PC-9 (cell line): ENCODE measurements around the gene KIF21A. TPM values are rescaled to one million over a fixed set of nuclear protein-coding genes. Genes with fewer than 3 reads are reported as not detected.

Experiments used
- BruUV-seq: library from RNA; stranded (reverse); fragments of 400-500 nt; replicated peaks from 2 replicates; lab custom pipeline; 2021; lab: Mats Ljungman, UMichigan
- CTCF ChIA-PET: fragments of 300-600 bp; sonication (Branson Sonifier 250); formaldehyde crosslinking; loops from one replicate; lab custom pipeline; 2022; ENCODE audit warnings: antibody characterized with exemption; lab: Charles Lee
- POLR2A ChIA-PET: fragments of 300-600 bp; sonication (Branson Sonifier 250); formaldehyde crosslinking; loops from one replicate; lab custom pipeline; 2022; ENCODE audit warnings: antibody characterized with exemption; ENCODE audit not compliant: unreplicated experiment; lab: Charles Lee
- DNase-seq, 2 experiments: peaks; one replicate each; pipeline versions ENCODE4 v3.0.0 to v3.0.0-alpha.2; 2015 to 2022; ENCODE audit warnings: mixed read lengths in 1 of 2
- H2AFZ ChIP-seq: fragments of 200-600 bp; sonication (generic); 2 replicates; pipeline ENCODE4 v1.8.1; 2017; ENCODE audit warnings: antibody characterized with exemption
- H3F3A ChIP-seq: fragments of 200-600 bp; sonication (generic); 2 replicates; pipeline ENCODE4 v1.8.1; 2017; ENCODE audit warnings: antibody characterized with exemption, mild to moderate bottlenecking, low read depth; ENCODE audit not compliant: insufficient read depth
- H3K27ac ChIP-seq: fragments of 200-600 bp; sonication (generic); 2 replicates; pipeline ENCODE4 v1.6.1; 2016; ENCODE audit warnings: mixed run types
- H3K27me3 ChIP-seq: fragments of 200-600 bp; sonication (generic); 2 replicates; pipeline ENCODE4 v1.6.1; 2016; ENCODE audit warnings: low read depth, mixed run types; ENCODE audit not compliant: insufficient read depth
- H3K36me3 ChIP-seq: fragments of 200-600 bp; sonication (generic); 2 replicates; pipeline ENCODE4 v1.6.1; 2016; ENCODE audit warnings: low read depth, mixed run types
- H3K4me1 ChIP-seq: fragments of 200-600 bp; sonication (generic); replicated peaks from 2 replicates; pipeline ENCODE4 v1.6.1; 2016; ENCODE audit warnings: mixed run types; ENCODE audit not compliant: insufficient read depth
- H3K4me2 ChIP-seq: fragments of 200-600 bp; sonication (generic); 2 replicates; pipeline ENCODE4 v1.6.1; 2017; ENCODE audit warnings: mixed run types
- H3K4me3 ChIP-seq: fragments of 200-600 bp; sonication (generic); 2 replicates; pipeline ENCODE4 v1.6.1; 2016; ENCODE audit warnings: mixed run types
- H3K79me2 ChIP-seq: fragments of 200-600 bp; sonication (generic); 2 replicates; pipeline ENCODE4 v1.6.1; 2017; ENCODE audit warnings: low read depth, mixed run types
- H3K9me2 ChIP-seq: fragments of 200-600 bp; sonication (generic); 2 replicates; pipeline ENCODE4 v1.8.1; 2017; ENCODE audit warnings: mild to moderate bottlenecking; ENCODE audit not compliant: insufficient read depth
- H3K9me3 ChIP-seq: fragments of 200-600 bp; sonication (generic); 2 replicates; pipeline ENCODE4 v1.8.1; 2016; ENCODE audit warnings: low read depth; ENCODE audit not compliant: insufficient read depth
- H4K20me1 ChIP-seq: fragments of 200-600 bp; sonication (generic); 2 replicates; pipeline ENCODE4 v1.8.1; 2017; ENCODE audit not compliant: insufficient read depth
- EZH2 ChIP-seq: fragments of 200-600 bp; sonication (generic); IDR thresholded peaks from 2 replicates; pipeline ENCODE4 v1.8.0; 2017; ENCODE audit warnings: antibody characterized with exemption, low read depth
- intact Hi-C: fragments of 100-400 bp; cut with micrococcal nuclease; formaldehyde crosslinking; loops from one replicate; pipeline ENCODE4 v1.10.0; 2022; ENCODE audit not compliant: unreplicated experiment
- total RNA-seq: library from RNA; stranded (reverse); gene quantifications from 2 replicates; pipeline ENCODE4 v1.2.3, GENCODE V29; 2021
- TF ChIP-seq, protein P1 (sequence below): fragments of 200-600 bp; sonication (generic); conservative IDR thresholded peaks from 2 replicates; pipeline ENCODE4 v1.6.1; 2017; ENCODE audit warnings: mixed run types, antibody characterized with exemption, mild to moderate bottlenecking, moderate library complexity

The KIF21A gene
- total RNA-seq, 1 experiment from 2014 or later = 13.6 TPM

DNA sequence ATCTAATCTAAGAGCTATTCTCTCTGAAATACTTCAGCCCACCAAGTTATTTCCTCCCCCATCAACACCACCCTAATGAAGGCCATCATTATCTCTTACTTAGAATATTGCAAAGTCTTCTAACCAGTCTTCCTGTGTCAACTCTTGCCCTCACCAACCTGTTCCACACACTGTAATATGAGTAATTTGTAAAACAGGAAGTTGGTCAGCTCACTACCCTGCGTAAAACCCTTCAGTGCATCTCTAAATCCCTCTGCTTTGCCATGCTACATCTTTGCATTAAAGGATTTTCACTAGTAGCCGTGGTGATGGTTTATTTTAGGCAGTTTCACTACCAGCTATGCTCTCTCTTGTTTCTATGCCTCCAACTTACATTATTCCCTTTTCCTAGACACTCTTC is 70.0 kb downstream of the KIF21A start:
- no peak for DNase-seq
- POLR2A ChIA-PET = no interaction called here
- no peaks in the 10 kb centered on the region for H3K79me2 ChIP-seq
- no peaks in the 10 kb centered on the region for H4K20me1 ChIP-seq
- H3K4me1 ChIP-seq = peaks cover 11% of the 10 kb centered on the region
- CTCF ChIA-PET = no interaction called here
- intact Hi-C loops = no loop called here
- no peak overlapping the region for H3K27ac ChIP-seq
- H3K4me2 ChIP-seq = no peak overlapping the region
- no peaks in the 10 kb centered on the region for H3F3A ChIP-seq
- no peaks in the 10 kb centered on the region for H3K9me2 ChIP-seq
- H3K9me3 ChIP-seq = 0 out of 2 replicates have a peak, but pooled peaks cover 3% of the 10 kb centered on the region
- H3K27me3 ChIP-seq = no peaks in the 10 kb centered on the region
- no peak overlapping the region for H2AFZ ChIP-seq
- BruUV-seq = no TSS peak
- H3K36me3 ChIP-seq = no peaks in the 10 kb centered on the region
- no peak overlapping the region for H3K4me3 ChIP-seq
- no peak for TF ChIP-seq EZH2
- TF ChIP-seq, protein P1, sequence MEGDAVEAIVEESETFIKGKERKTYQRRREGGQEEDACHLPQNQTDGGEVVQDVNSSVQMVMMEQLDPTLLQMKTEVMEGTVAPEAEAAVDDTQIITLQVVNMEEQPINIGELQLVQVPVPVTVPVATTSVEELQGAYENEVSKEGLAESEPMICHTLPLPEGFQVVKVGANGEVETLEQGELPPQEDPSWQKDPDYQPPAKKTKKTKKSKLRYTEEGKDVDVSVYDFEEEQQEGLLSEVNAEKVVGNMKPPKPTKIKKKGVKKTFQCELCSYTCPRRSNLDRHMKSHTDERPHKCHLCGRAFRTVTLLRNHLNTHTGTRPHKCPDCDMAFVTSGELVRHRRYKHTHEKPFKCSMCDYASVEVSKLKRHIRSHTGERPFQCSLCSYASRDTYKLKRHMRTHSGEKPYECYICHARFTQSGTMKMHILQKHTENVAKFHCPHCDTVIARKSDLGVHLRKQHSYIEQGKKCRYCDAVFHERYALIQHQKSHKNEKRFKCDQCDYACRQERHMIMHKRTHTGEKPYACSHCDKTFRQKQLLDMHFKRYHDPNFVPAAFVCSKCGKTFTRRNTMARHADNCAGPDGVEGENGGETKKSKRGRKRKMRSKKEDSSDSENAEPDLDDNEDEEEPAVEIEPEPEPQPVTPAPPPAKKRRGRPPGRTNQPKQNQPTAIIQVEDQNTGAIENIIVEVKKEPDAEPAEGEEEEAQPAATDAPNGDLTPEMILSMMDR = no peak

DNA sequence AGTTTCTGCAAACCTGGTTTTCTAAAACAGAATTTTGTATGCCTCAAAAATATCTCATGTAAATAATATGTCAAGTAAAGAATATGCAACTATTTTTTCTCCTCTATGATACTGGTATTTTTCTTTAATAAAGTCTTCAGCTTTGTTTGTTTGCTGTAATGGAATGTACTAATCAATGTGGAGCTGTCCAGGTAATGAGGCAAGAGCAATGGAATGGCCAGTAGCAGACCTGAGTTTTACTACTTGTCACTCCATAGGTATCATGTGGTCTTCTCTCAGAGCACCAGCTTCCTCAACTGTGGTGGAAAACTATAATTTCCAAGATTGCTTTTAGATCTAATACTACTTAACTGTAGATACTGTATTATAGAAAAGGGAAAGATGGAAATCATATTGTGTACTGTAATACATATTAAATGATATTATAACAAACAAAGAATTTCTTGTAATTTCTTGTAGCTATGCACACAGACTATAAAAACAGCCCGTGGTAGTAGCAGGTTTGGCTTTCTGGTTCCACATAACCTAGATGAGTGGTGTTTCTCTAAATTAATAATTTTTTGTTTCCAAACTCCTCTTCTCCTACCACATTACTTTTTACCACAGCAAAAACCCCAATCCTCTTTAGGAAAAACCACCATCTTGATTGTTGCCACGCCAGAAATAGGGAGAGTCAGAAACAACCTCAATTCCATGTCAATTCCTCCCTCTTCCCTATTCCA is 70.6 kb downstream of the KIF21A start:
- Histone ChIP-seq H3K36me3 (no peaks in the 10 kb centered on the region), H3K27ac (no peak overlapping the region), H3K4me1 (peaks cover 11% of the 10 kb centered on the region), H3F3A (no peaks in the 10 kb centered on the region), H3K4me2 (no peak overlapping the region), H3K9me2 (no peaks in the 10 kb centered on the region), H3K4me3 (no peak overlapping the region), H2AFZ (no peak overlapping the region), H3K27me3 (no peaks in the 10 kb centered on the region), H4K20me1 (no peaks in the 10 kb centered on the region), H3K79me2 (no peaks in the 10 kb centered on the region), H3K9me3 (0 out of 2 replicates have a peak, but pooled peaks cover 3% of the 10 kb centered on the region)
- DNase-seq = no peak
- TF ChIP-seq EZH2 = no peak
- TF ChIP-seq, protein P1 = no peak
- POLR2A ChIA-PET = no interaction called here
- BruUV-seq = no TSS peak
- intact Hi-C loops = no loop called here
- CTCF ChIA-PET = no interaction called here

DNA sequence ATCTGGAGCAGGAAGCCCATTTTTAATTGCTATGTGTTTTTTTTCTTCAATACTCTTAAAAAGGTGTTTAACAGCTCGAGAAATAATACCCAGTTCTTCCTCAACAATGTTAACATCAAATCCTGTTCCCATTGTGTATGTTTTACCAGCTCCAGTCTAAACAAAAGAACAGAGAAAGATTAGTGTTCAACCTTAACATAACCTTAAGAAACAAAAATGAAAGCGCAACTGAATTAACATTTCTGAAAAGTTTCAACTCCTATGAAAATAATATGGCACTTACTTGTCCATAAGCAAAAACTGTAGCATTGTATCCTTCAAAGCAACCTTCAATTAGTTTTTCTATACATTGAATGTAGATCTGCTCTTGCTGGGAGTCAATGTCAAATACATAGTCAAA is 73.2 kb downstream of the KIF21A start:
- no peaks in the 10 kb centered on the region for H3K27me3 ChIP-seq
- BruUV-seq = no TSS peak
- no peak for DNase-seq
- no peak overlapping the region for H3K4me2 ChIP-seq
- intact Hi-C loops = no loop called here
- POLR2A ChIA-PET = no interaction called here
- no peaks in the 10 kb centered on the region for H3K9me2 ChIP-seq
- TF ChIP-seq EZH2 = no peak
- TF ChIP-seq, protein P1 = no peak
- no peaks in the 10 kb centered on the region for H3F3A ChIP-seq
- CTCF ChIA-PET = no interaction called here
- H3K27ac ChIP-seq = no peak overlapping the region
- H2AFZ ChIP-seq = no peak overlapping the region
- peaks cover 11% of the 10 kb centered on the region for H3K4me1 ChIP-seq
- 0 out of 2 replicates have a peak, but pooled peaks cover 3% of the 10 kb centered on the region for H3K9me3 ChIP-seq
- H4K20me1 ChIP-seq = no peaks in the 10 kb centered on the region
- H3K4me3 ChIP-seq = no peak overlapping the region
- no peaks in the 10 kb centered on the region for H3K79me2 ChIP-seq
- H3K36me3 ChIP-seq = 0 out of 2 replicates have a peak, but pooled peaks cover 5% of the 10 kb centered on the region
